Hippocampal formation (tissue), 2 donors: ENCODE data around the gene GNG7.
A peak's percentile ranks its signal among the peaks of the same experiment; 100 is the strongest.
"Not testable (repeated sequence)": the region's sequence is repeated elsewhere in the genome, so short reads cannot be mapped to it uniquely, and the experiment has no call there.

Experiments
- DNase-seq, 2 donors: peaks; one replicate each; lab custom pipeline; 2025; lab: John Stamatoyannopoulos, UW

GNG7 gene

DNA sequence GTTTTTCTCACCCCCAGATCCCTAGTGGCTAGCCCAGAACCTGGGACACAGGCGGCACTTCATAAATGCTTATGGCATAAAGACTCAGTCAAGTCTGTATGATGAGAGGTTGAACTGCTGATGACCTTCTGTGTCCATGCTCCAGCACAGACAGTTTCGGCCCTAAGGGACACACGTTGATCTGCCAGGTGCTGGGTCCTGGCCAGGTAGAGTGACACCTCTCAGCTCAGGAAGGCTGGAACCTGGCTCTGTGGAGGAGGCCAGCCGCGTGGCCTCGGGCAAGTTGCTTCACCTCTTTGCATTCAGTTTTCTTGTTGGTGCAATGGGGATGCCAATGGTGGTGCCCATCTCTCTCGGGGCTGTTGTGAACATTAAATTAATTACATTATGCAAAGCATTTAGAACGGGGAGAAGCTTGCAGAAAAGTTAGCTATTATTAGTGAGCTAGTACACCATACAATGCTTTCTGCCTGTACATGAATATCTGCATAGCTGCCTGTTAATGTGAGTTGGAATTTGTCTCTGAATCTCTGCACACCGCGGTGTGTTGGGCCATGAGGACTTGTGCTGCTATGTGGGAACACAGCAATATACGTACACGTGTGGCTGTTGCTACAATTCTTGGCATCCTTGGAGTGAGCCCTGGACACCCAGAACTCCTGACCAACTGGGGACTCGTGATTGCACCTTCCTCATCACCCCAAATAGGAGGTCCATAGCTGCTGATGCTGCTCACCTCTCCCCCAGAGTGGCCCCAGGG is 218.1 kb downstream of the GNG7 start:
- no peak for DNase-seq

DNA sequence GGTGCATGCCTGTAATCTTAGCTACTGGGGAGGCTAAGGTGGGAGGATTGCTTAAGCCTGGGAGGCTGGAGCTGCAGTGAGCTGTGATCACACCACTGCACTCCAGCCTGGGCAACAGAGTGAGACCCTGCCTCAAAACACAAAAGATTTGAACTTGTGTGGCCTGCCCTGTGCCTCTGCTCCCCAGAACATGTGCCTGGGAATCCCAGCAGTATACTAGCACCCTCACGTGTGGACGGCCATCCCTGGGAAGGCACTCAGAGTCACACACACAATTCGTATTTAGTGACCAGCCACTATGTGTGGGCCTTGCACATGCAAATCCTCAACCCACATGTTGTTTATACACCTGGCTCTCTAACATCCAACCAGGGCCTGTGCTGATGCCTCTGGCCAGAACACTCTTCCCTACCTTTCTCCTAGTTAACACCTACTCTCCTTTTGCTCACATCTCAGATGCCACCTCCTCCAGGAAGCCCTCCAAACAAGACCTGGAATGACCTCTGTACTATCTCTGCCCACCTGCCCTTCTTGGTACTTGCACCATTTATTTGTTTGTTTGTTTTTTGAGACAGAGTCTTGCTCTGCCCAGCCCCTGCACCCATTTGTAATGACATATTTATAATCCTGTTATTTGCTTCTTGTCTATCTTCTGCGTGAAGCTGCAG is 218.9 kb downstream of the GNG7 start:
- no peak for DNase-seq

DNA sequence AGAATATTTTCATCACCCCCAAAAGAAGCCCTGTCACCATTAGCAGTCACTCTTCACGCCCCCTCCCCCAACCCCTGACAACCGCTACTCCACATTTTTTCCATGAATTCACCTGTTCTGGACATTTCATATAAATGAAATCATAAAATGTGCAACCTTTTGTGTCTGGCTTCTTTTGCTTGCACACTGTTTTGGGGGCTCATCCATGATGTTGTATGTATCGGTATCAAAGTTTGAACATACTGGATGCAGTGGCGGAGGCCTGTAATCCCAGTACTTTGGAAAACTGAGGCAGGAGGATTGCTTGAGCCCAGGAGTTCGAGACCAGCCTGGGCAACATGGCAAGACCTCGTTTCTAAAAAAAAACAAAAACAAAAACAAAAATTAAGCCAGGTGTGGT is 219.4 kb downstream of the GNG7 start:
- DNase-seq, result no peak

DNA sequence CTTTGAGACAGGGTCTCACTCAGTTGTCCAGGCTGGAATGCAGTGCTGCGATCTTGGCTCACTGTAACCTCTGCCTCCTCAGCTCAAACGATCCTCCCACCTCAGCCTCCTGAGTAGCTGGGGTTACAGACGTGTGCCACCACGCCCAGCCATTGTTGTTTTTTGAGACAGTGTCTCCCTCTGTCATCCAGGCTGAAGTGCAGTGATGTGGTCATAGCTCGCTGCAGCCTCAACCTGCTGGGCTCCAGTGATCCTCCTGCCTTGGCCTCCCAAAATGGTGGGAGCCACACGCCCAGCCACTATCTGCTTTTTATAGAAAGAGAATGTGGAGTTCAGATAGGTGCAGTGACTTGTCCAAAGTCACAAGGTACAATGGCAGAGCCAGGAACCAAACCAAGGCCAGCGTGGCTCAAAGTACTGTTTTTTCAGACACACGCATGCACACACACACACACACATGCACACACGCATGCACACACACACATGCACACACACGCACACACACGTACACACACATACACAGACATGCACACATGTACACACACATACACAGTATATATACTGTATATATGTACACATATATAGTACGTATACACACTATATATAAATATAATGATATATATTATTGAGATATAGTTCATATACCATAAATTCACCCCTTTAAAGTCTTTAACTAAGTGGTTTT is 220.0 kb downstream of the GNG7 start:
- no peak for DNase-seq

DNA sequence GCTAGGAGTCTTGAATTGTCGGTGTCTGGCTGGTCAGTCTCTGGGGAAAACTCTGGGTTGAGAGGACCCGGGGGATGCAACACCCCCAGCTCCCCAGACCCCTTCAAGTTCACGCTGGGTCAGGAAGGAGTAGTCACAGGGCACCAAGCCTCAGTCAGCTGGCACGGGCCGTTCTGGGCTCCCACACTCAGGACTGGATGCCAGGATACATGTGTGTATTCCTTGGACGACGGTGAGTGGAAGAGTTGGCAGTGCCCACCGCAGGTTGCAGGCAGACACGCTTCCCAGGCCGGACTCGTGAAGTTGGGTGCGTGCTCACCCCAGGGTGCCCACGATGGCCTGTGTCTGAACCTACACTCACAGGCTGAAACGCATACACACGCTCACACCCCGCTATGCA is 221.0 kb downstream of the GNG7 start:
- no peak for DNase-seq

DNA sequence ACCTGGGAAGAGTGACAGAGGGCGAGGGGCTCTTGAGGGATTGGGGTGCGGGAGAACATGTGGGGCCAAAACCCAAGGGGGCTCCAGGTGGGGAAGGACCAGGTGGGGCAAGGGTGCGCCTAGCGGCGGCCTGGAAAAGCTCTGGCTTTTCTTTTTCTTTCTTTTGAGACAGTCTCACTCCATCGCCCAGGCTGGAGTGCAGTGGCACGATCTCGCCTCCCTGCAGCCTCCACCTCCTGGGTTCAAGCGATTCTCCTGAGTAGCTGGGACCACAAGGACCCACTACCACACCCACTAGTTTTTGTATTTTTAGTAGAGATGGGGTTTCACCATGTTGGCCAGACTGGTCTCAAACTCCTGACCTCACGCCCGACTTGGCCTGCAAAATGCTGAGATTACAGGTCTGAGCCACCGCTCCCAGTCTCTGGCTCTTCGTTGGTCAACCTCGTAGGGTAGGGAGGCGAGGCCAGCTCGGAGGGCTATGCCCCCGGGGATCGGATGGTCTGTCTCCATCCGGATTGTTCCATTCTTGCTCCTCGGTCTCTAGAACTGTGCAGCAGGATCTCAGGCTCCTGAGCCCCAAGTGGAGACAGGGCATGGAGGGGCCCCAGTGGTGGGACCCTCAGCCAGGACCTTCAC is 222.8 kb downstream of the GNG7 start:
- no peak for DNase-seq

DNA sequence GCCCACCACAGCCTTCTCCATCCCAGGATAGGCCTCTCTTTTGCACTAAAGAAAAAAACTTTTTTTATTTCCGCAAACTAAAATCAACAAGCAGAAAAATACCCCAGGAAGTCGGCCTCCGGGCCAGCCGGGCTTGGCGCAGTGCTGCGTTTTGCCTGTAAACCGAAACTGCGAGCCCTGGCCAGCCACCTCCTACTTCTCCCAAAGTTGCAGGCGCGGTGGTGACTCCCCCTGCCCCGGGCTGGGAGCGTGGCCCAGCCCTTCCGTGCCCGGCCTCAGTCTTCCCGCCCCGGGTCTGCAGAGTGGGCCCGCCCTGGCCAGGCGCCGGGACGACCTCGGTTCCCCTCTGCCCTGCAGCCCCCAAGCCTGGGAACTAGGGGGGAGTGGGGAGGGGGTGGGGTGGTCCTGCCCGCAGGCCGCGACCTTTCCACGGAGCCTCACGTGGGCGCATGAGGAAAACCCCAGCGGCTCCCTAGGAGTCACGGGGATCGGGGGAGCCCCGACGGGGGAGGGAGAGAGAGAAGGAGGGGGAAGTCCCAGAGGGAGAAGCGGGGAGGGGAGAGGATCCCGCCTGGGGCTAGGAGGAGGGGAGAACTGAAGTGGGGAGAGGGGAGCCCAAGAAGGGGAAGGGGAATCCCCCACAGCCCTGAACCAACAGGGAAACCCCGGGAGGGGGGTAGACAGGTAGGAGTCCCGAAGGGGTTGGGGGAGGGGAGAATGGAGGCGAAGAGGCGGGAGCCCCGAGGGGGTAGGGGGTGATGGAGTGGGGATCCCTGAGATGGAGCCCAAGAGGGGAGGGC is 223.5 kb downstream of the GNG7 start:
- peak in 1 of 2 donors; percentile 24 for DNase-seq

DNA sequence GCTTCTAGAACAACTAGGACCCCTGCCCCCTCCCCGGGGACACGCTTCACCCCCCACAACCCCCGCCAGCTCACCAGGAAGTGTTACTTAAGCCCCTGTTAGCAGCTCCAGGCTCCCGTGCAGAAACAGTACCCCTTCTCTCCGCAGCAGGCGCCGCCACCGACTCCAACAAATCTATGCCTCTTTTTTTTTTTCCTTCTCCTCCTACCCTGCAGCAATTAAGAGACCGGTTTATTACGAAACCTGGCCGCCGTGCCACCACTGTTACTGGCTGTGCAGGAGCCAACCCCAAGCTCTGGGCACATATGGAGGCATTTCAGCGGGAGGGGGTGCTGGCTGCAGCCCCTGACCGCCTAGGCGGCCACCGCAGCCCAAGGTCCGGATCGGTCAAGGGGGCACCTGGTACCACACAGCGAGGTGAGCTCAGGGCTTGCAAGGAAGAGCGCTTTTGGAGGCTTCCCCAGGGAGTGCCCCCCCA is 224.2 kb downstream of the GNG7 start:
- DNase-seq, result peak; percentile 7 to 51

DNA sequence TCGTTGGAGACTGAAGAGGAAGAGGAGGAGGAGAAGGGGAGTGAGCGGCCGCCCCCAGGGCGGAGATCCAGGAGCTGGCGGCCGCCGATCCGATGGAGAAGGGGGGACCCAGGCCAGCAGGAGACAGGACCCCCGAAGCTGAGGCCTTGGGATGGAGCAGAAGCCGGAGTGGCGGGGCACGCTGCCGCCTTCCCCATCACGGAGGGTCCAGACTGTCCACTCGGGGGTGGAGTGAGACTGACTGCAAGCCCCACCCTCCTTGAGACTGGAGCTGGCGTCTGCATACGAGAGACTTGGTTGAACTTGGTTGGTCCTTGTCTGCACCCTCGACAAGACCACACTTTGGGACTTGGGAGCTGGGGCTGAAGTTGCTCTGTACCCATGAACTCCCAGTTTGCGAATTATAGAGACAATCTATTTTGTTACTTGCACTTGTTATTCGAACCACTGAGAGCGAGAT is 224.7 kb downstream of the GNG7 start:
- DNase-seq, result no peak

DNA sequence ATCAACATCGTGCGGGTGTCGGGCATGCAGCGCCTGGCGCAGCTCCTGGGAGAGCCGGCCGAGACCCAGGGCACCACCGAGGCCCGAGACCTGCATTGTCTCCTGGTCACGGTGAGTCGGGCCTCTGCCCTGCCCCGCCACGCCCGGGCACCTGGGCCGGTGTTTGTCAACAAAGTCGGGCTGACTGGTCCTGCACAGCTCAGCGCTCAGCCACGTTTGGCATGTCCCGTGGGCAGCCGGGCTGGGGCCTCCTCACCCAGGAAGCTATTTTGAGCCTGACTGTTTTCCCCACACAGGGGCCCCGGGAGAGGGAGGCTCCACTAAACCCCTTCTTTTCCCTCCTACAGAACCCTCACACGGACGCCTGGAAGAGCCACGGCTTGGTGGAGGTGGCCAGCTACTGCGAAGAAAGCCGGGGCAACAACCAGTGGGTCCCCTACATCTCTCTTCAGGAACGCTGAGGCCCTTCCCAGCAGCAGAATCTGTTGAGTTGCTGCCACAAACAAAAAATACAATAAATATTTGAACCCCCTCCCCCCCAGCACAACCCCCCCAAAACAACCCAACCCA is 225.3 kb downstream of the GNG7 start:
- no peak for DNase-seq

DNA sequence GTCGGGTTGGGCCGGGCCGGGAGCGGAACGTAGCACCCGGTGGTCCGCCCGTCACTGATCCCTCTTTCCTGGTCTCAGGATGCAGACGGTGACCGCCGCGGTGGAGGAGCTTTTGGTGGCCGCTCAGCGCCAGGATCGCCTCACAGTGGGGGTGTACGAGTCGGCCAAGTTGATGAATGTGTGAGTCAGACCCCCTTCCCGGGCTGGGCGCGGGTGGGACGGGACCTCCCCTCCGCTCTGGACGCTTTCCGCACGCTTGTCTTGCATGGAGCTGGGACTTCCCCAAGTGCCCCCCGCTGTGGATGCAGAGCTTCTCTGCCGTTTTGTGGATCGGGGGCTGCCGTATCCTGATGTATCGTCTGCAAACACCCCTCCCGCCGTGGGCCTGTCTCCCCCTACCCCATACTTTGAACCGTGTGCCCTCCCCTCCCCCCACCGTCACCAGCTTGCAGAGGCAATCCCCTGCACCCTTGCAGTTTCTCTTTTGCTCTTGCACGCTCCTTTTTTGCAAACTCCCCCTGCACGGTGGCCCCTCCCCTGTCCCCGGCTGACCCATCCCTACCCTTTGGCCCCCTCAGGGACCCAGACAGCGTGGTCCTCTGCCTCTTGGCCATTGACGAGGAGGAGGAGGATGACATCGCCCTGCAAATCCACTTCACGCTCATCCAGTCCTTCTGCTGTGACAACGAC is 225.9 kb downstream of the GNG7 start:
- DNase-seq, result no peak

DNA sequence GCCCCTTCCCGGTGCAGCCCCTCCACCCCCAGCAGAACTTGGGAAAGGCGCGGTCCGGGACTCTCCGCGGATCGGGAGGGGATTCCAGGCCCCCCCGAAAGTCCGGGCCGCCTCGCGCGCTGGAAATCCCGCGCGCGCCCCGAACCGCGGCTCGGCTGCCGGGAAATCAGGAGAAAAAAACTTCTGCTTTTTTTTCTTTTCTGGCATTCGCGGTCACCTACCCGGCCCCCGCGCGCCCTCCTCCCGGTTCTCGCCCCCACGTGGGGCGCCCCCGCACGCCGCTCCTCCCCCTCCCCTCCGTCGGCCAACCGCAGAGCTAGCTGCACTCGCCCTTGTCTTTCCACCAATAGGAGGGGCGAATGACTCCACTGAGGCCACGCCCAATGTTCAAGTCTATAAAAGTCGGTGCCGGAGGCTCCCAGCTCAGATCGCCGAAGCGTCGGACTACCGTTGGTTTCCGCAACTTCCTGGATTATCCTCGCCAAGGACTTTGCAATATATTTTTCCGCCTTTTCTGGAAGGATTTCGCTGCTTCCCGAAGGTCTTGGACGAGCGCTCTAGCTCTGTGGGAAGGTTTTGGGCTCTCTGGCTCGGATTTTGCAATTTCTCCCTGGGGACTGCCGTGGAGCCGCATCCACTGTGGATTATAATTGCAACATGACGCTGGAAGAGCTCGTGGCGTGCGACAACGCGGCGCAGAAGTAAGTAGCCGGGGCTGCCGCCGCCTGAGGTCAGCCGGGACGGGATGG is 226.6 kb downstream of the GNG7 start, which contains the start of gene GADD45B:
GADD45B (plus strand) TSS at position 426 of the 749 bp plus-strand sequence; CDS start at position 658, 232 bp downstream.
- peak; percentile 94 to 97 for DNase-seq

DNA sequence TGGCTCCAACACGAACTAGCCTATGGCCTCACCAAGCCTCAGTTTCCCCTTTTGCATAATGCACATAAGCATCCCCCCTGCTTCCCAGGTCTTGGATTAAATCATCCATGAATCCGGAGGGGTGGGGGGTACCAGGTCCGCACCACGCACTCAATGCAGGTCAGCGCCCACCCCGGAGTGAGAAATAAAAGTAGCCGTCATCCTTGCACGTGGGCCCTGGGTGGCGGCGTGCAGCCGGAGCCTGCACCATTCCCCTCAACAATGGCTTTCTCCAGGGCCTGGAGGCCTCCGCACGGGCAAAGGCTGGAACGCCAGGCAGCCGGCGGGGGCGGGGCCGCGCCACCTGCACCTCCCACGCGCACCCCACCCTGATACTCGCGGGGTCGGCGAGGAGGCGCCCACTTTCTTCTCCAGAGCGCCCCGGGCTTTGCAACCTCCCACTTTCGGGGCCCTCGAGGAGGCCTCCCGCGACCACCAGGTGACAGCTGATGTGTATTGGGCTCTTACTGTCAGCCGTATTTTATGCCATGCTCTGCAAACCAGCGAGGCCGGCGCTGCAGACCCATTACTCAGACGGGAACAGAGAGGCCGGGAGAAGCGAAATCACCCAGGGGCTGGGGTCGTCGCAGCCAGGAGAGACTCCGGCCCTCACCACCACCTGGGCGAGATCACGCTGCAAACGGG is 227.3 kb downstream of the GNG7 start:
- peak in 1 of 2 donors; percentile 38 for DNase-seq

DNA sequence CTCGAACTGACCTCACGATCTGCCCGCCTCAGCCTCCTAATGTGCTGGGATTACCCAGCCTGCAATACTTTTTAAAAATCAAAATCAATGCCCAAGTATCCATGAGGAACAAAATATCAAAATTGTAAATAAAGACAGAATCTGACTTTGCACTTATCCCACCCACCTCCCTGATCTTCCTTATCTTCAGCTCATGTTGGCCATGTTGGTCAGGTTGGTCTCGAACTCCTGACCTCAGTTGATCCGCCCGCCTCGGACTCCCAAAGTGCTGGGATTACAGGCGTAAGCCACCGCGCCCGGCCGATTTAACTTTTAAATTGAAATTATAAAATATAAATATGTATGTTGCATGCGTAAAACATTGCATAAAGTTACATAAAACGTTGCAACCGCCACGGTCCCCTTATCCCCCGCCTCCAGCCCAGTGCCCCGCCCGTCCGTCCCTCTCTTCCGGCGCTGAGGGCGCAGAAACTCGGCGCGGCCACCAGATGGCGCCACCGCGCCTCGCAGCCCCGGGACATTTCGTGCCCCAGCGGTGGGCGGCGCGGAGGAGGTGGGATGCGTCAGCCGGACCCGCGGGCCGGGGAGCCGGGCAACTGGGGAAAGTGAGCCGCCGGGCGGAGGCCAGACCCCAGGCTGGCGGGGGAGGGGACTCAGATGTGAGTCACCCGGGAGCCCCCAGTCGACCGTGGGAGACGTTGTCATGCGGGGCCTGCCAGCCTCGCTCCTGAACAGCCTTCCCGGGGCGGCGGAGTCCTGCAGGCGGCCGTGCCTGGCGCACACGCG is 228.1 kb downstream of the GNG7 start:
- peak; percentile 70 for DNase-seq

DNA sequence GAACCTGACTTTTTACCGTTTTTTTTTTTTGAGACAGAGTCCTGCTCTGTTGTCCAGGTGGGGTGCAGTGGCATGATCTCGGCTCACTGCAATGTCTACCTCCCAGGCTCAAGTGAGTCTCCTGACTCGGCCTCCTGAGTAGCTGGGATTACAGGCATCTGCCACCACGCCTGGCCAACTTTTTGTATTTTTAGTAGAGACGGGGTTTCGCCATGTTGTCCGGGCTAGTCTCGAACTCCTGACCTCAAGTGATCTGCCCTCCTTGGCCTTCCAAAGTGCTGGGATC is 232.6 kb downstream of the GNG7 start:
- not testable (repeated sequence) for DNase-seq

DNA sequence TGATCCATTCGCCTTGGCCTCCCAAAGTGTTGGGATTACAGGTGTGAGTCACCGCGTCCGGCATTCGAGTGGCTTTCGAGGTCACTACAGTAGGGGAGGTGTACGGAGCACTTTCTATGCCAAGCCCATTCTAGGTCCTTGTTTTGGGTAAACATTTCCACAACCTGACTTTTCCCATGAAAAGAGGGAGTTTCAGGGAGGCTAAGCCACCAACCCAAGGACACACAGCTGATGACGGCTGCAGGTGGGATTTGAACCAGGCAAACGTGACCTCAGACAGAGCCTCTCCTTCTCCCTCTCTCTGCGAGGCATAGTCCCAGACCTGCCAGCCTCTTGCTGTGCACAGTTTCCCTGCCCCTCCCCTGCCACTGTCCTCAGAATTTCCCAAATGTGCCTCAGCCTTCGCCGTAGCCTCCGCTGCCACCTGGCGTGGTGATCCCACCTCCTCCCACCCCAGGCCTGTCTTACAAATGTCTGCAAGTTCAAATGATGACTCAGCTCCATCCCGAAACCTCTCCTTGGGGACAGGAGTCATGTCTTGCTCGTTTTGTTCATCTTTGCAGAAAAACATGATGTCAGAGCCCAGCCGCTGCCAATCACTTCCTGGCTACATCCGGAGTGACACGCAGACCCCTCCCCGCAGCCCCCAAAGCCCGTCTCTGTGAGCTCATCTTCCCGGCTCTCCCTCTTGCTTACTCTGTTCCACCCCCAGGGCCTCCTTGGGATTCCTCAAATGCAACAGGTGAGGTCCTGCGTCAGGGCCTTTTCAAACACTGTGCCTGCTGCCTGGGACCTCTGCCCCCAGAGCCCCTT is 233.2 kb downstream of the GNG7 start:
- DNase-seq, result no peak

DNA sequence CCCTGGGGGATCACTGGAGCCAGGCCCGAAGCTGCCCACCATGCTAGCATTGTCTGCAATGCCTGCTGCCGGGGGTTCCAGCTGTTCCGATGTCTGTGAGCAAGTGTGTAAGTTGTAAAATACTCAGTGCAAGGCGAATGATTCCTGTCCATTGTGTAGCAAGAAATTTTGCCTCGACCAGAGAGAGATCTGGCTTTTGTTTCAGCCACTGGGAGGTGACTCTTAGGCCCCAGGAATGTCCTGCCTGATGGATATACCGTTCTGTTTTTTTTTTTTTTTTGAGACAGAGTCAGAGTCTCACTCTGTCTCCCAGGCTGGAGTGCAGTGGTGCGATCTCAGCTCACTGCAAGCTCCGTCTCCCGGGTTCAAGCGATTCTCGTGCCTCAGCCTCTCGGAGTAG is 233.9 kb downstream of the GNG7 start:
- no peak for DNase-seq

DNA sequence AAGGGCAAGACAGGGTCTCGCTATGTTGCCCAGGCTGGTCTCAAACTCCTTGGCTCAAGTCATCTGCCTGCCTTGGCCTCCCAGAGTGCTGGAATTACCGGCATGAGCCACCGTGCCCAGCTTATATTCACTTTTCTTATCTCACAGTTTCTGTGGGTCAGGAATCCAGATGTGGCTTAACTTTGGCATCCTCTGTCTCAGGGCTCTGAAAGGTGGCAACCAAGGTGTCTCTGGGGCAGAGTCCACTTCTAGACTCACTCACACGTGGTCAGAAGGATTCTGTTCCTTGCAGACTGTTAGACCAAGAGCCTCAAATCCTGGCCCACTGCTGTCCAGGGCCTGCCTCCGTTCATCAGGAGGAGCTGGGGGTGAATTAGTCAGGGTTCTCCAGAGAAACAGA is 238.1 kb downstream of the GNG7 start:
- DNase-seq, result no peak
